HUDEP-2 (cell line): Measurements from ENCODE around the gene PRR14.
A peak's percentile ranks its signal among the peaks of the same experiment; 100 is the strongest.
"Not testable (repeated sequence)": the region's sequence is repeated elsewhere in the genome, so short reads cannot be mapped to it uniquely, and the experiment has no call there.

ENCODE experiments used
- DNase-seq, 76 experiments: peaks; one replicate each; lab custom pipeline; 2025; ENCODE audit not compliant: unreplicated experiment in 76 of 76; lab: John Stamatoyannopoulos, UW

The PRR14 gene

DNA sequence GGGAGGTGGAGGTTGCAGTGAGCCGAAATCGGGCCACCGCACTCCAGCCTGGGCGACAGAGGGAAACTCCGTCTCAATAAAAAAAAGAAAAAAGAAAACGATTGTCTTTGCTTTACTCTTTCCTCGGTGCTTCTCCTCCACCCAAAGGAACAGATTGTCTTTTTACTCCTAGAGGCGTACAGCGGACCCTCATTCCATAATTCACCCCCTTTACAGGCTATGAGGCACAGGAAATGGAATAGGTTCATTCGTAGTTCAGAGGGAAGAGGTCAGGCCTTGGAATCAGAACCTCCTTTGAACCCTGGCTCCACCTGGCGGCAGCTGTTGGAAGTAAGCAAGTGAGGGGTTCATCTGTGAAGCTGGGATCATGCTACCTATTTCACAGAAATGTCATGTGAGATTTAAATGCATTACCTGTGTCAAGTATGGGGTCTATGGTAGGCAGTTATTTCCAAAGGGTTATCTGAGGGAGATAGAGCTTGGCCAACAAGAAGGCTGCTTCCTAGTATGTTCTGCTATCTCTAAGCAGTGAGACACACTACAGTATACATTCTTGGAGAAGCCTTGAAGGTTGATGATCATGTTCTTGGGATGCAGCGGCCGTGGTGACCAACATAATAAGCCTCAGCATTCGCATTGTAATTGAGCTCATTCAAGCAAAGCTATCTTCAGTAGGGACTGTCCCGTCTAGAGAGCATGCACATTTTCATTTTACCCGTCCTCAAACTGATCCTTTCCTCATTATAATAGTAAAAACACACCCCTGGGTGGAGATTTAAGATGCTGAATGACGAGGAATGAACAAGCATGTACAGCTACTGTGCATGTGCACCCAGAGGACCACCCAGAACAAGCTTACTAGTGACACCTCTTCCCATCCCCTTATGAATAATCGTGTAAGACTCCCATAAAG lies 21.9 kb upstream of the PRR14 start:
- DNase-seq = peak in 63 of 76 experiments; percentile 9 to 86 (median 69)

DNA sequence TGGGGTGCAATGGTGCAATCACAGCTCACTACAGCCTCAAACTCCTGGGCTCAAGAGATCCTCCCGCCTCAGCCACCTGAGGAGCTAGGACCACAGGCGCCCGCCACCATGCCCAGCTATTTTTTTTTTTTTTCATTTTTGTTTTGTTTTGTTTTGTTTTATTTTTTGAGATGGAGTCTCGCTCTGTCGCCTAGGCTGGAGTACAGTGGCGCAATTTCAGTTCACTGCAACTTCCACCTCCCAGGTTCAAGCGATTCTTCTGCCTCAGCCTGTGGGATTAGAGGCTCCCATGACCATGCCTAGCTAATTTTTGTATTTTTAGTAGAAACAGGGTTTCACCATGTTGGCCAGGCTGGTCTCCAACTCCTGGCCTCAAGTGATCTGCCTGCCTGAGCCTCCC lies 18.3 kb upstream of the PRR14 start:
- not testable (repeated sequence) for DNase-seq

DNA sequence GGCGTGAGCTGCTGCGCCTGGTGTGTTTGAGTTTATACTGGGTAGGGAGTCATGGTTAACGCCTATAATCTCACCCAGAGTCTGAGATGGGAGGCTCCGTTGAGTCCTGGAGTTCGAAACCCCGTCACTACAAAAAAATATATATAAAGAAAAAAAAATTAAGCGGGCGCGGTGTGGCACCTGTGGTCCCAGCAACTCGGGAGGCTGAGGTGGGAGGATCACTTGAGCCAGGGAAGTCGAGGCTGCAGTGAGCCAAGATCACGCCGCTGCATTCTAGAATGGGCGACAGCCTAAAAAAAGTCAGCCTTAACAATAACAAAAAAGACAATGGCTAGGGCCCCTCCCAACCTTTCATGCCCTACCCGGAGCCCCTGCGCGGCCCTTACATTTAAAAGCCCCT lies 17.2 kb upstream of the PRR14 start:
- DNase-seq = no peak

DNA sequence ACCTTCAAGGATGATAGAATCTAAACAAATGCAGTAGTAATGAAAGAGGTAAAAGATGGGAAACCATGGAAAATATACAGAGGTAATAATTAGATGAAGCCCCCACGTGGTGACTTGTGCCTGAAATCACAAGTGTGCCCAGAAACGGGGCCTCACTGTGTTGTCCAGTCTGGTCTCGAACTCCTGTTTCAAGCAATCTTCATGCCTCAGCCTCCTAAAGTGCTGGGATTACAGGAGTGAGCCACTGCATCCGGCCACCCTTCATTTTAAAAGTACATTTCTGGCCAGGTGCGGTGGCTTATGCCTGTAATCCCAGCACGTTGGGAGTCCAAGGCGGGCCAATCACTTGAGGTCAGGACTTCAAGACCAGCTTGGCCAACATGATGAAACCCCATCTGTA lies 14.2 kb upstream of the PRR14 start:
- DNase-seq = no peak

DNA sequence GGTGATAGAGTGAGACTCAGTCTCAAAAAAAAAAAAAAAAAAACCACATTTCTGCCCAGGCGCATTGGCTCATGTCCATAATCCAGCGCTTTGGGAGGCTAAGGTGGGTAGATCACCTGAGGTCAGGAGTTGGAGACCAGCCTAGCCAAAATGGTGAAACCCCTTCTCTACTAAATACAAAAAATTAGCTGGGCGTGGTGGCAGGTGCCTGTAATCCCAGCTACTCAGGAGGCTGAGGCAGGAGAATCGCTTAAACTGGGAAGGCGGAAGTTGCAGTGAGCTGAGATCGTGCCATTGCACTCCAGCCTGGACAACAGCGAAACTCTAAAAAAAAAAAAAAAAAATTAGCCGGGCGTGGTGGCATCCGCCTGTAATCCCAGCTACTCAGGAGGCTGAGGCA lies 13.6 kb upstream of the PRR14 start:
- not testable (repeated sequence) for DNase-seq

DNA sequence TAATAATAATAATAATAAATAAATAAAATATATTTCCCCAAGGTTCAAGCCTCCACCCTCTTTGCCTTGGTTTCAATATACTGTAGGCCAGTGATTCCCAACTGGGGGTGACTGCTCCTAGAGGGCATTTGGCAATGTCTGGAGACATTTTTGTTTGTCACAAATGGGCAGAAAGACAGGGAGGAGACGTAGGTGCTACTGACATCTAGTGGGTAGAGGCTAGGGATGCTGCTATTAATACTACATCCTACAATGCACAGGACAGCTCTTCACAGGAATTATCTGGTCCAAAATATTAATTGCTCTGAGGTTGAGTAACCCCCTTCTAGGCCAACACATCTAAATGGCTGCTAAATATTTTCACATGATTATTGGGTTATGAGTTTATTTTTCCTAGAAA lies 12.8 kb upstream of the PRR14 start:
- DNase-seq = peak in 38 of 76 experiments; percentile 9 to 69 (median 37)

DNA sequence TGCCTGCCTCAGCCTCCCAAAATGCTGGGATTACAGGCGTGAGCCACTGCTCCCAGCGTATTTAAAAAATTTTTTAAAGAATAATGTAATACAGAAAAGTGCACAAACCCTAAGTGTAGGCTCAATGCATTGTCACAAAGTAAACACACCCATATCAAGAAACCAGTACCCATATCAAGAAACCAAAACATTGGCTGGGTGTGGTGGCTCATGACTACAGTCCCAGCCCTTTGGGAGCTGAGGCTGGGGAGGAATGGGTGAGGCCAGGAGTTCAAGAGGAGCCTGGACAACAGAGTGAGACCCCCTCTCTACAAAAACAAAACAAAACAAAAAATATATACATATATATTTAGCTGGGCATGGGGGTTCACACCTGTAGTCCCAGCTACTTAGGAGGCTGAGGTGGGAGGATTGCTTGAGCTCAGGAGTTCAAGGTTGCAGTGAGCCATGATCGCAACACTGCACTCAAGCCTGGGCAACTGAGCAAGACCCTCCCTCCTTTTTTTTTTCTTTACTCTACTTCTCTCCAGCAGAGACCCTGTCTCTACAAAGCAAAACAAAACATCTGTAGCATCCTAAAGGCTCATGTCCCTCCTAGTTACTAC lies 9.3 kb upstream of the PRR14 start:
- DNase-seq = peak in 32 of 76 experiments; percentile 7 to 49 (median 18)

DNA sequence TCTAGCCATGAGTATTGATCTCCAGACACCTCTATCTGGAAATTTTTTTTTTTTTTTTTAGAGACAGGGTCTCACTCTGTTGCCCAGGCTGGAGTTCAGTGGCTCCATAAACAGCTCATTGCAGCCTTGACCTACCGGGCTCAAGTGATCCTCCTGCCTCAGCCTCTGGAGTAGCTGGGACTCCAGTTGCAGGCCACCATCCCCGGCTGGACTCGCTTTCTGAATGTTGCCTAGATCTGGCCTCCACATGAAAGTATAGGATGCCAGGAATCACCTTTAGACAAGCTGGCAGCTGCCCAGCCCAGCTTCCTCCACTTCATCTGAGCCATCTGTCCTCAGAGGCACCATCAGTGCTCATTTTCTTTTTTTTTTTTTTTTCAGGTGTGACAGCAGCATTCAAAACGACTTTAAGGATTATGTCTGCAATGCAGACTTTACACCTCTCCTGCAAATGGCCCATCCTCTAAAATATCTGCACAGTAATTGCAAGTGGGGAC lies 6.4 kb upstream of the PRR14 start:
- DNase-seq = no peak

DNA sequence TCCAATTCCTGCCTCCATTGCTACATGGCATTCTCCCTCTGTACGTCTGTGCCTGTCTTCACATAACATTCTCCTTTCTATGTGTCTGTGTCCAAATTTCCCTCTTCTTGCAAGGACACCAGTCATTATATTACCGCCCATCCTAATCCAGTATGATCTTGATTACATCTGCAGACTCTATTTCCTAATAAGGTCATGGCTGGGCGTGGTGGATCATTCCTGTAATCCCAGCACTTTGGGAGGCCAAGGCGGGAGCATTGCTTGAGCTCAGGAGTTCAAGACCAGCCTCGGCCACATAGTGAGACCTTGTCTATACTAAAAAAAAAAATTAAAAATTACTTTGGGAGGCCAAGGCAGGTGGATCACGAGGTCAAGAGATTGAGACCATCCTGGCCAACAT lies 5.0 kb upstream of the PRR14 start:
- DNase-seq = no peak

DNA sequence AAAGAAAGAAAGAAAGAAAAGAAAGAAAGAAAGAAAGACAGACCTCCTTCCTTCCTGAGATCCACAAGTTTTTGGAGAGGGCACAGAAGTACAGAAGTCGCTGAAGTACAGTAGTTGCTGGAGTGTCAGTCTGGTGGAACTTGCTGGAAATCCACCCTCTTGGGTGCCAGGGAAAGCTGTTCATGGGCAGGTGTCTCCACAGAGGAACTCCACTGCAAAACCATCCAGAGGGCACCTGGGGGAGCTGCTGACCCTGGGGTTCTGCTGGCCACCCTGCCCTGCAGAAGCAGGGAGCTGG lies 3.5 kb upstream of the PRR14 start:
- no peak for DNase-seq

DNA sequence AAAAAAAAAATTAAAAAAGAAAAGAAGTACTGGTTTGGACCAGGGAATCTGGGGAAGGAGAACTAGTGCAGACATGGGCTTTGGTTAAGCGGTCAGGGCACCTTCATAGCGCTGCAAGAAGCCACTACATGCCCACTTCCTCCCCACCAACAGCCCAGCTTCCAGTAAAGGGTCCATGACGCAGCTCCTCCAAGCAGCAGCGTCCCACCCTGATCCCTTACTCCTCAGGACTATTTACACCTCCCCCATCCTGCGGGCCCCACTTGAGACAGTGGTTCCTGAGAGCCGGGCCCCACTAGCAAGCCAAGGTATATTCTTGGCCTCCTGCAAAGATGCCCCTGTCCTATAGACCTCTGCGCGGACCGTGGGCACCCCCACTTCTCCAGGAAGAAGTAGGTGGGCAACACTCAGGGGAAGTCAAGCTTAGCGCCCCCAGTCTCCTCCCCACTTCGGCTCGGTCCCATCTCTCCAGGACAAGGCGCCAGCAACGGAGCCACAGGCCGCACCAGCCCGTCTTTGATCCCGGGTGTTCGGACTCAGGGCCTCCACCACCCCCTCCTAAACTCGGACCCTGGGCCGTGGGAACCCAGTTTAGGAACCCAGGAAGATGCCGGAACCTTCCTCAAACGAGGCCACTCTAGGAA lies 913 bp upstream of the PRR14 start:
- peak in 6 of 76 experiments; percentile 28 to 77 (median 38) for DNase-seq

DNA sequence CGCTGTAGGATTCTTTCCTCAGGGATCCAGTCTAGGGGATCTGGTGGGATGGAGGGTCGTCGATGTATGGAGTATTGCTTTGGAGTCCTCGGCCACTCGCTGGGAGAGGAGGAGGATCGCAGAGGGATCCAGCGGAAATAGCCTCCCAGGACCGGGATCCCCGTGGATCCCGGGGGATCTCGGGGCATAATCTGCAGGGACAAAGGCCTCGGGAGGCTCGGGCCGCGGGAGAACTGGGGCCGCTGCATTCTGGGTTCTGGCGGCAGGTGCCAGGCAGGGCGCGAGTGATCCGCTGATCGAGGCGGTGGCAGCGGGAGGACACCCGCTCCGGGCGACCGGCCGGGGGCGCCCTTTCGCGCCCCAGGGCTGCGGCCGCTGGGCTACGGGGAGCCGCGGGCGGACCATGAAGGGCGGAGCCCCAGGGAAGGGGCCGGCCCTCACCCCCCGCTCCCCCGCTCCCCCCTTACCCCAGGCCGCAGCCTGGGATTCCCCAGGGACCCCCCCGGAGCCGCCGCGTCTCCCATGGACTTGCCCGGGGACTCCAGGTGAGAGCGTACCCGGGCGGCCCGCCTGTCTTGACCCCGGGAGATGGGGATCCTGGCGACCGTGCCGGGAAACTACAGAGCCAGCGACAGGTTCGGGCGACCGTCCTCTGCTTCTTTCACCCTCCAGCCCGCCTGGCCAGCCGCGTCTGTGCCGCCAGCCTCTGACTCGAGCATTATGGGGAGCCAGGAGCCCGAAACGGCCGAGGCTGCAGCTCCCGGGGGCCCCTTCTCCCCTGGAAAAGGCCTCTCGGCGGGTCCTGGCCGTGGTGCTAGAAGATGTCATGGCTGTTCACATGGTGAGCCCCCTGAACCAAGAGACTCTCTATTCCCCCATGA lies 604 bp downstream of the PRR14 start:
- peak in 63 of 76 experiments; percentile 21 to 89 (median 63) for DNase-seq

DNA sequence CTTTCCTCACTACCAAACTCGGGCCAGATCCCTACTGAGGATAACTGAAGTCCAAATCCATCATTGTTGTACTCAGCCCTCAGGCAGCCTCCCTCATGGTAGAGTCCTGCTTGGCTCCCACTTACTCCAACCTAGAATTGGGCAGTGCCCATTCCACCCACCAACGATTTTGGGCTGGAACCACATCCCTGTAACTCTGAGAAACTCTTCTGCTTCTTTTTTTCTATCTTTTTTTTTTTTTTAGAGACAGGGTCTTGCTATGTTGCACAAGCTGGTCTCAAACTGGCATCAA lies 1.2 kb downstream of the PRR14 start:
- DNase-seq = no peak

DNA sequence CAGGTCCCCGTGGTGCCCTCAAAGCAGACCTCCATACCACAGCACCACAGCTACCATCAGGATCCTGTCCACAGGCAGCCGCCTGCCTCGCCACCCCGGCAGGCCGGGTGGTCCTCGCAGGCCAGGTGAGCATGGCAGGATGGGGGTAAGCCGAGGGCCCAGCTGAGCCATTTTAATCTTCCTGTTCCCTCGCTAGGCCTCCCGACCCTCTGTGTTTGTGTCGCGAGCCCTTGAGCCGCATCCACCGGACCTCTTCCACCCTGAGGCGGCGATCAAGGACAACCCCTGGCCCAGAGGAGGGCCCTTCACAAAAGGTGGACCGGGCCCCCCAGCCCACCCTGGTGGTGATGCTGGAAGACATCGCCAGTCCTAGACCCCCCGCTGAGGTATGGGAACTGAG lies 2.0 kb downstream of the PRR14 start:
- no peak for DNase-seq

DNA sequence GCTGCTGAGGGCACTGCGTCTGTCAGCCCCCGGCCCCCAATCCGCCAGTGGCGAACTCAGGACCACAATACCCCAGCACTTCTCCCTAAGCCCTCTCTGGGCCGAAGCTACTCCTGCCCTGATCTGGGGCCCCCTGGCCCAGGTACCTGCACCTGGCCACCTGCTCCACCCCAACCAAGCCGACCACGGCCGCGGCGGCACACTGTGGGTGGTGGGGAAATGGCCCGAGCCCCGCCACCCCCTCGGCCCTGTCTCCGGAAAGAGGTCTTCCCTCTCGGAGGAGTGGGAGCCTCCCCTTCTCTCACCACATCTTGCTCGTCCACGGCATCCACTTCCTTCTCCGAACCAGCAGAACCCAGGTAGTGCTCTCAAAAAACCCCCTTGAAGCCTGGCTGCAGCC lies 4.1 kb downstream of the PRR14 start:
- DNase-seq = no peak

DNA sequence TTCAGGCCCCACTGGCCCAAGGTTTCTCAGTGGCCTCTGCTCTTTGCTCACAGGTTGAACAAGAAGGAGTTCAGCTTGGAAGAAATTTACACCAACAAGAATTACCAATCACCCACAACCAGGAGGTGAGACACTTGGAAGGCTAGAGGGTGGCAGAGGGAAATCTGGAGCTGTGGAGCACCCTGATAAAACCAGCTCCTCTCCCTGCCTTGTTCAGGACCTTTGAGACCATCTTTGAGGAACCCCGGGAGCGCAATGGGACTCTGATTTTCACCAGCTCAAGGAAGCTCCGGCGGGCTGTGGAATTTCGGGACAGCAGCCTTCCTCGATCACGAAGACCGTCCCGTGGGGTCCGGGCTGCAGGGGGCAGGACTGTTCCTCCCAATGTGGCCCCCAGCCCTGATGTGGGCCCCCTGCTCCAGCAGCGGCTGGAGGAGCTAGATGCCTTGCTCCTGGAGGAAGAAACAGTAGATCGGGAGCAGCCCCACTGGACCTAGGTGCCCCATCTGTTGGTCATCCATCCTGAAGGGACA lies 5.1 kb downstream of the PRR14 start:
- no peak for DNase-seq

DNA sequence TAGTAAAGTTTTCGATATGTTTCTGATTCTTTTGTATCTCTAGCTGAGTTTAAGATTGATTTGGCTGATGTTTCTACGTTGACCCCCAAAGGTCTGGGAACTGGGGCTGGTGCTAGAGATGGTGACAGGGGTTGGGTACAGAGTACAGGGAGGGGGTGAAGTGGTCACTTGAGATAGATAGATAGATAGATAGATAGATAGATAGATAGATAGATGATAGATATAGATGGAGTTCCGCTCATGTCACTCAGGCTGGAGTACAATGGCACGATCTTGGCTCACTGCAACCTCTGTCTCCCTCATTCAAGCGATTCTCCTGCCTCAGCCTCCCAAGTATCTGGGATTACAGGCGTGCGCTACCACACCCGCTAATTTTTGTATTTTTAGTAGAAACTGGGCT lies 5.6 kb downstream of the PRR14 start:
- no peak for DNase-seq

DNA sequence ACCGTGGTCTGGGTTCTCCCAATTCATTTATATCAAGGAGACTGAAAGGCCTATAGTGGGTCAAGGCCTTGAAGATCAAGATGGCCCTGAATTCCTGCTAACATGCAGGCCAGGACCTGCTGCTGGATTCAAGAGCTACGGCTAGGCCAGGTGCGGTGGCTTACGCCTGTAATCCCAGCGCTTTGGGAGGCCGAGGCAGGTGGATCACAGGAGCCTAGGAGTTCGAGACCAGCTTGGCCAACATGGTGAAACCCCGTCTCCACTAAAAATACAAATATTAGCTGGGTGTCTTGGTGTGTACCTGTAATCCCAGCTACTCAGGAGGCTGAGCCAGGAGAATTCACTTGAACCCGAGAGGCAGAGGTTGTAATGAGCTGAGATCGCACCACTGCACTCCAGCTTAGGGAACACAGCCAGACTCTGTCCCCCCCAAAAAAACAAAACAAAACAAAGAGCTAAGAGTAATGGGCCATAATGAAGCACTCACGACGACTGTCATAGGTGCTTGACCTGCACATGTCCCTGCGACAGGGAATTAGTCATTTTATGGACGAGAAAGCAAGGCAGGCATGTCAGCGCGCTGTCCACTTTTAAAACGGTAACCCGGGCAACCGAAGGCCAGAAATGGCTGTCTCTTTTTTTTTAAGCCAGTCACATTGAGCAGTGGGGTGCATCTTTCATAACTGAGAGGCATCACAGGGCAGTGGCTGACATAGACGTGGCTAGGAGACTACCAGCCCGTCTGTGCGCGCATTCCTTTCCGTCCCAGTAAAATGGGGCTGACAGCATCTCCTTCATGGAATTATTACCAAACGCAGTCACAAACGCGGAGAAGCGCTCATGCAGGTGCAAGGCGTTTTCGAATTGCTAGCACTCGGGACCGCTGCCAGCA lies 6.5 kb downstream of the PRR14 start:
- DNase-seq = peak in 3 of 76 experiments; percentile 28 to 80 (median 40)

DNA sequence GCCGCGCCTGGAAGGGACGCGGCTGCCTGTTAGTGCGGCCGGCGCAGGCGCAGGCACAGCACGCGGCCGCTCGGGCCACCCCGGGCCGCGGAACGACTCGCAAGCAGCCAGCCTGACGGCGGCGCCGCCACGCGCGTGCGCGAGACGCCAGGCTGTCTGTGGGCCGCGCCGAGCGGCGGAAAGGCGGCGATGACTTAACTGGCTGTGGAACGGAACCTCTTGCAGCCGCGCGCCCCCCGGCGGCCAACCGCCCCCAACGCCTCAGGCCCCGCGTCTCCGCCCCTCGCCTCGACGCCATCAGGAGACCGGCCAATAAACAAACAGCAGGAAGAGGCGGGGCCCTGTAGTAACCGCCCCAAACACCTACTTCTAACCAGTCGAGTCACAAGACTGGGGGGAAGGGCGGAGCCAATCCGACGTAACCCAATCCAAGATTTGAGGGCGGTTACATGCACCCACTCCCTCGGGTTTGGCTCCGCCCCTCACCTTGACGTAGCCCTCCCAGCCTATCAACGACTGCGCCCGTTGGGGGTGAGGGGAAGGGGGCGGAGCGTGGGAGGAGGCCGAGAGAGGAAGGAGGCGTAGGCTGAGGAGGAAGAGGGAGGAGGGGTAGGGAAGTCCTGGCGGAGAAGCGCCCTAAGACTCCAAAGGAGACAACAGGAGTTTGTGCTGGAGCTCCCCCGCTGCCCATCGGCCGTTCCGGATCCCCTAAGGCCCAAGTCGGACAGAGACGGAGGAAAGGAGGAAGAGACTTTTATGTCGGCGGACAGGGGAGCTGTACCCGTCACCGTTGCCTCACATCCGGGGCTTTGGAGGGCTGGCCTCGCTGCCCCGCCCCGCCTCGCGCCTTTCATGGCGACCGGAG lies 7.3 kb downstream of the PRR14 start, which contains the start of gene FBRS:
Gene FBRS, plus strand, starts transcription at position 566 of the 865 bp plus-strand sequence. CDS start 1,088 bp downstream, outside the sequence.
- DNase-seq = peak; percentile 95 to 100 (median 100)
